ENCODE data around the gene CRADD.
"Not testable (repeated sequence)": the region's sequence is repeated elsewhere in the genome, so short reads cannot be mapped to it uniquely, and the experiment has no call there.

The CRADD gene

GRCh38 chr12:93901739-93902138 lies 224.6 kb downstream of the CRADD start:
- DNase-seq (ENCODE audit: low spot score), result no peak

- no peak for DNase-seq (ENCODE audit: low spot score)
Observed at GRCh38 chr12:93902192-93902591, 225.0 kb downstream of the CRADD start.

- DNase-seq (ENCODE audit: low spot score), result no peak
Observed at GRCh38 chr12:93902736-93903562, 225.8 kb downstream of the CRADD start.

GRCh38 chr12:93904124-93904523 lies 226.9 kb downstream of the CRADD start:
- DNase-seq (ENCODE audit: low spot score), result no peak

- no peak for DNase-seq (ENCODE audit: low spot score)
Observed at GRCh38 chr12:93908264-93908663, 231.1 kb downstream of the CRADD start.

- DNase-seq (ENCODE audit: low spot score), result no peak
Observed at GRCh38 chr12:93908846-93909567, 231.8 kb downstream of the CRADD start.

- no peak for DNase-seq (ENCODE audit: low spot score)
Observed at GRCh38 chr12:93911396-93911795, 234.2 kb downstream of the CRADD start.

- no peak for DNase-seq (ENCODE audit: low spot score)
Observed at GRCh38 chr12:93912086-93912733, 235.0 kb downstream of the CRADD start.

GRCh38 chr12:93913845-93914244 lies 236.7 kb downstream of the CRADD start:
- DNase-seq (ENCODE audit: low spot score), result no peak

GRCh38 chr12:93914281-93914680 lies 237.1 kb downstream of the CRADD start:
- DNase-seq (ENCODE audit: low spot score), result no peak

- DNase-seq (ENCODE audit: low spot score), result no peak
Observed at GRCh38 chr12:93915411-93915810, 238.2 kb downstream of the CRADD start.

GRCh38 chr12:93916402-93916801 lies 239.2 kb downstream of the CRADD start:
- DNase-seq (ENCODE audit: low spot score), result no peak

GRCh38 chr12:93918262-93918661 lies 241.1 kb downstream of the CRADD start:
- no peak for DNase-seq (ENCODE audit: low spot score)

- no peak for DNase-seq (ENCODE audit: low spot score)
Observed at GRCh38 chr12:93918900-93919299, 241.7 kb downstream of the CRADD start.

GRCh38 chr12:93921521-93921920 lies 244.3 kb downstream of the CRADD start:
- DNase-seq (ENCODE audit: low spot score), result no peak

GRCh38 chr12:93922583-93923006 lies 245.4 kb downstream of the CRADD start:
- no peak for DNase-seq (ENCODE audit: low spot score)

GRCh38 chr12:93924367-93924766 lies 247.2 kb downstream of the CRADD start:
- DNase-seq (ENCODE audit: low spot score), result no peak

- DNase-seq (ENCODE audit: low spot score), result no peak
Observed at GRCh38 chr12:93925585-93926205, 248.5 kb downstream of the CRADD start.

- DNase-seq (ENCODE audit: low spot score), result no peak
Observed at GRCh38 chr12:93926237-93926636, 249.1 kb downstream of the CRADD start.

- not testable (repeated sequence) for DNase-seq (ENCODE audit: low spot score)
Observed at GRCh38 chr12:93929081-93929480, 251.9 kb downstream of the CRADD start.

- no peak for DNase-seq (ENCODE audit: low spot score)
Observed at GRCh38 chr12:93937812-93938211, 260.6 kb downstream of the CRADD start.

GRCh38 chr12:93938317-93938716 lies 261.1 kb downstream of the CRADD start:
- no peak for DNase-seq (ENCODE audit: low spot score)

All from hematopoietic multipotent progenitor cell treated with erythropoietin and hydrocortisone succinate and interleukin-3 and kit ligand, for 17 days (in vitro differentiated cells).